Erythroblast (primary cell): Measurements from ENCODE around the gene NDUFAF8.

ENCODE experiments used
- GATA1 ChIP-seq: IDR thresholded peaks from 2 replicates; pipeline ENCODE4 v1.6.1; 2011; ENCODE audit warnings: low read depth, mild to moderate bottlenecking, control low read depth, low read length, moderate library complexity
- POLR2A ChIP-seq: IDR thresholded peaks from 2 replicates; pipeline ENCODE4 v1.6.1; 2011; ENCODE audit warnings: mild to moderate bottlenecking, low read length

GRCh38 chr17:81287741-81288430 lies 48.8 kb downstream of the NDUFAF8 start:
- no peak for TF ChIP-seq POLR2A
- TF ChIP-seq GATA1, result no peak
